NCI-H146 (cell line): ENCODE results near the gene SDC4.

Experiments
- DNase-seq: peaks from one replicate; lab custom pipeline; 2025; lab: John Stamatoyannopoulos, UW

SDC4 gene

DNA sequence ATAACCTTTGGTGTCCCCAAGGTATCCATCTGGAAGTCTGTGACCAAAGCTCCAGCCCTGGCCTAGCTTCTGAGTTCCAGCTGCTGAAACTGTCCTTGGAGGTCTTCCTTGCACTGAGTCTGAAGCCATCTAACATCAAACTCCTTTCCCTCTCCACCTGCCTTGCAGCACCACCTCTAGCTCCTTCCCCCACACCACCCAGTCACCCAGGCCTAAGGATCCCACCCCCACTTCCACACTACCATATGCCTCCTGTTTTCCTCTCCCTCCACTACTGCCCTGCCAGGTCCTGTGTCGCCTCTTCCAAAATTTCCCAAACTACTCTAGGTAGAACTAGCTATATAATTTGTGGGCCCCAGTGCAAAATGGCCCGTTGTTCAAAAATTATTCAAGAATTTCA is 29.3 kb downstream of the SDC4 start:
- DNase-seq: no peak

DNA sequence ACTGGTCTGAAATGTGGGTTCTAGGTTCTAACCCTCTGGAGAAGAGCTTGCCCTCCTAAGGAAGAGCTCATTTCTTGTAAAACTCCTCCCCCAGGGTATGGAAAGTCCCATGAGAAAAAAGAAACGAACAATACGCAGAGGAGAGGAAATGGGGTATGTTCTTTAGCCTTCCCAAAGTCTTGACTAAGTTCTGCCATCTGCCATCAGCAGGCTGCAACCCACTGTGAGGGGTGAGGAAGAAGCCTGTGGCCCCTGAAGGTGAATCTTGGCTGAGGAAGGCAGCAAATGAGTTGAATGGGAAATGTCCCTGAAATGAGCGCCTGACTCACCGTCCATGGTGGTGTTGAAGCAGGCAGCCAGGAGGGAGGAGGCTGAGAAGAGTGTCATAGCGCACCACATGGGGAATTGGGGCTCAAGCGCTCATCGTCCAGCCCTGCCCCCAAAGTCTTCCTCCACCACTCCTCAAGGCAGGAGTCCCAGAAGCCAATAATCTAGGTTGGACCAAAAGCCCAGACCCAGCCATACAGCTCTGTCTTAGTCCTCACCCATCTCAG is 29.8 kb downstream of the SDC4 start:
- DNase-seq: no peak

DNA sequence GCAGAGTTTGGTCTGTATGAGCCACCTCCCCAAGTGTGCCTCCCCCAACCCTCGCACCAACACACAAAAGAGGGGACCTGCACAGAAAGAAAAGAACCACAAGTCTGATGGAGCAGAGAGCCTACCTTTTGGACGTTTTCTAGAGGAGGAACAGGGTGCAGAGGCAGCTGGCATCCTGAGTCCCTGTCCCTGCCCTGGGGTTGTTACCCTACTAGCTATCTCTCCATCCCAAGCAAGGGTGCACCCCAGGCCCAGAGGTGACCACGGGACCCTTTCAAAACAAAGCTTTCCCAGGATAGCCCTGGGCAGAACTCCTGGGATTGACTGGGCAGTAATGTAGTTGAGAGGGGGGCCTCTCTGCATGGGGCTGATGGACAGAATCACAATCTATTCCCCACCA is 30.4 kb downstream of the SDC4 start:
- DNase-seq: no peak

DNA sequence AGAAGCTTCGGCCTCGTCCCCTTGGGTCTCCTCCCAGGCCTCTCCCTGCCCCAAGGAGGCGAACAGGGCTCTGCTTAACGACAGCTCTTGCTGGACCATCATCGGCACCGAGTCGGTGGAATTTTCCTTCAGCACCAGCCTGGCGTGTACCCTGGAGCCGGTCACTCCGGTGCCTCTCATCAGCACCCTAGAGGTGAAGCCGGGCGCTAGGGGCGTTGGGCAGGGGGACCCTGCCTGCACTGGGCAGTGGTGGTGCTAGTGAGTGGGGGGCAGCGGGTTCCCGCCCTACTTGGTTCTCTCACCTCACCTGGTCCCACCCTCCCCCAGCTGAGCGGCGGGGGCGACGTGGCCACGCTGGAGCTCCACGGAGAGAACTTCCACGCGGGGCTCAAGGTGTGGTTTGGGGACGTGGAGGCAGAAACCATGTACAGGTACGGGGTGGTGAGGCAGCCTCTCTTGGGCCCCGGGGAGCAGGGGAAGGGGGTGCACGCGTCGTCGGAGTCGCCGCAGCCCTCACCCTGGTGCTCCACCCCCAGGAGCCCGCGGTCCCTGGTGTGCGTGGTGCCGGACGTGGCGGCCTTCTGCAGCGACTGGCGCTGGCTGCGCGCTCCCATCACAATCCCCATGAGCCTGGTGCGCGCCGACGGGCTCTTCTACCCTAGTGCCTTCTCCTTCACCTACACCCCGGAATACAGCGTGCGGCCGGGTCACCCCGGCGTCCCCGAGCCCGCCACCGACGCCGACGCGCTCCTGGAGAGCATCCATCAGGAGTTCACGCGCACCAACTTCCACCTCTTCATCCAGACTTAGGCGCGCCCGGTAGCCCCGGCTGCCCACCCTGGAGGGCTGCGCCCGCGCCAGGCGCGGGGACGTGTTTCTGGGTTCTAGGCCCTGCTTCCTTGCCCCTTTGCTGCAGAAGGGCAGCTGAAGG is 31.8 kb downstream of the SDC4 start:
- DNase-seq: no peak

DNA sequence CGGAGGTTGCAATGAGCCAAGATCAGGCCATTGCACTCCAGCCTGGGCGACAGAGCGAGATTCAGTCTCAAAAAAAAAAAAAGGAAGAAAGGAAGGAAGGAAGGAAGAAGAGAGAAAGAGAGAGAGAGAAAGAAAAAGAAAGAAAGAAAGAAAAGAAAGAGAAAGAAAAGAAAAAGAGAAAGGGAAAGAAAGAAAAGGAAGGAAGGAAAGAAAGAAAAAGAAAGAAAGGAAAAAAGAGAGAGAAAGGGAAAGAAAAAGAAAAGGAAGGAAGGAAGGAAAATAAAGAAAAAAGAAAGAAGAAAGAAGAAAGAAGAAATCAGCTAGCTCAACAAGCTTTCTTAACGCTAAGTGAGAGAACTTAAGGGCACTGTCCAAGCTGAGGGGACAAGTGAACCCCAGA is 32.6 kb downstream of the SDC4 start:
- DNase-seq: no peak

DNA sequence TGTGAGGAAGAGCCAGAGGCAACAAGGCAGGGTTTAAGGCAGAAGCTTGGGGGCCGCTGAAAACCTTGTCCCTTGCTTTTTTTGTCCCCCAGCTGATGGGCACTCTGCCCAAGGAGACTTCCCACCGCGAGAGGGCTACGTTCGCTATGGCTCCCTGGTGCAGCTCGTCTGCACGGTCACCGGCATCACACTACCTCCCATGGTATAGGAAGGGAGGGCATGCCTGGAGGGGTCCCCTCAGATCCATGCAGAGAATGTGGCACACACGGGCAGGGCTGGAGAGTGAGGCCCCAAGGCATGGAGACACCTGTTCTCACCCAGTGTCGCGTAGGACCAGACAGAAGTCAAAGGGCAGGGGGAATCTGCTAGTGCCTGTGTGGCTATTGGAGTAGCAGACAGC is 34.3 kb downstream of the SDC4 start:
- no peak for DNase-seq

DNA sequence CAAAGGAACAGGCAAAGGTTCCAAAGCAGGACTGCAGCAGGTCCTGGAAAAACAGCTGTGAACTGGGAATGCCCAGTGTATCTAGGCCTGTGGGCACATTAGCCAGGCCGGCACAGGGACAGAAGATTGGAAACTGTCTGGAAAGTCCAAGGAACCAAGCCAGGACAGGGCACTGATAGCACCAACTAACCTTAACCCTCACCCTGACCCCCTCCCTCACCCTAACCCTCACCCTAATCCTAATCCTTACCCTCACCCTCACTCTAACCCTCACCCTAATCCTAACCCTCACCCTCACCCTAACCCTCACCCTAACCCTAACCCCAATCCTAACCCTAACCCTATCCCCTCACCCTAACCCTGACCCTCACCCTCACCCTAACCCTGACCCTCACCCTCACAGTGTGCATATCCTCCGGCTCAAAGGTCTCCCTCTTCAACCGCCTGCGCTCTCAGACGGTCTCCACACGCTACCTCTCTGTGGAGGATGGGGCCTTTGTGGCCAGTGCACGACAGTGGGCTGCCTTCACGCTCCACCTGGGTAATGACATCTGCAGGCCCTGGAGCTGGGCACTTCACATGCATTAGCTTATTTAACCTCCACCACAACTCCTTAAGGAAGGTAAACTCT is 35.0 kb downstream of the SDC4 start:
- DNase-seq: no peak

DNA sequence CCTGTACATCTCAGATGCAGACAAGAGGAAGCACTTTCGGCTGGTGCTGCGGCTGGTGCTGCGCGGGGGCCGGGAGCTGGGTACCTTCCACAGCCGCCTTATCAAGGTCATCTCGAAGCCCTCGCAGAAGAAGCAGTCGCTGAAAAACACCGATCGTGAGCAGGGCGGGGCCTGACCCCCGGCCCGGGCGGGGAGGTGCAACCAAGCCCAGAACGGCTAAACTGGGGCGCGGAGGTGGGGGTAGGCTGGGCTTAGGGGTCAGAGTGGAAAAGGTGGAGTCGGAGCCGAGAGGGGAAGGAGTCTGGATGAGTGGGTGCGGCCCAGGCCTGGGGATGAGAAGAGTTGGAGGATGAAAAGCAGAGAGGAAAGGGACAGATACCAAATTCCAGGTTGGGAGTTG is 36.0 kb downstream of the SDC4 start:
- no peak for DNase-seq

DNA sequence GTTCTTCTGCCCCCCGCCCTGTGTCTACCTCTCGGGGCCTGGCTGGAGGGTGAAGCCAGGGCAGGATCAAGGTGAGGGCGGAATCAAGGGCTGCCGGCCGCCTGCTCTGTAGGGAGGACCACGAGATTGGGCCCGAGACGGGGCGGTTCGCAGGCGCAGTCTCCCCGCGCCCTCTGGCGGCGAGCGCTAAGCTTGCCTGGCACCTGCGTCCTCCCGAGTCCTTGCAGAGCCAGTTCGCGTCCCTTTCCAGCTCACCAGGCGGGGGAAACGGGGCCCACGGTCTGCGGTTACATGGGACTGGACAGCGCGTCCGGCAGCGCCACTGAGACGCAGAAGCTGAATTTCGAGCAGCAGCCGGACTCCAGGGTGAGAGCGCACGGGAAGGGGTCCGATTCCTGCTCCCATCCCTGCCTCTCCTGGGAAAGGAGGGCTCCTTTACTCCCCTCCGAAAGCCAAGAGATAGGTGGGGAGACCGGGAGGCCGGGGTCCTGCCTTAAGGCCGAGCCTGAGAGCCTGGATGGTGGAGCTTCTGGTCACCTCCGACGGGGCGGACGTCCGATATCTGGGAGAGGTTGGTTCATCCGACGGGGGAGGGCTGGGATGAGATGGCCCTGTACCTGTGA is 36.5 kb downstream of the SDC4 start:
- DNase-seq: peak; percentile 67

DNA sequence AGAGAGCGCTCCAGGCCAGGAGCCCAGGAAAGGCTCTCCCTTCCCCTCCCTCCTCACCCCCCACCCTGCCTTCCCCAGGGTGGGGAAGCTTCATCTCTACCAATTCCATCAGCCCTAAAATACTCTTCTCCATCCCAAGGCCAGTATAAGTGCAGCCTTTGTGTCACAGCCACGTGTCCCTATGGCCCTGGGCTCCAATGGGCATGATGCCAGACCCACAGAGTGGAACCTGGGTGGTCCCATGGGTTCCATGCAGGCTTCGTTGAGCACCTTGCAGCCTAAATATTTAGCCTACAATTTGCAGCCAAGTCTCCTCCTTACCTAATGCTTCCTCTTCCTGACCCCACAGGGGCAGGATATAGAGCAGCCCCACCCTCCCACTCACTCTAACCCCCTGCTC is 39.1 kb downstream of the SDC4 start:
- DNase-seq: no peak

DNA sequence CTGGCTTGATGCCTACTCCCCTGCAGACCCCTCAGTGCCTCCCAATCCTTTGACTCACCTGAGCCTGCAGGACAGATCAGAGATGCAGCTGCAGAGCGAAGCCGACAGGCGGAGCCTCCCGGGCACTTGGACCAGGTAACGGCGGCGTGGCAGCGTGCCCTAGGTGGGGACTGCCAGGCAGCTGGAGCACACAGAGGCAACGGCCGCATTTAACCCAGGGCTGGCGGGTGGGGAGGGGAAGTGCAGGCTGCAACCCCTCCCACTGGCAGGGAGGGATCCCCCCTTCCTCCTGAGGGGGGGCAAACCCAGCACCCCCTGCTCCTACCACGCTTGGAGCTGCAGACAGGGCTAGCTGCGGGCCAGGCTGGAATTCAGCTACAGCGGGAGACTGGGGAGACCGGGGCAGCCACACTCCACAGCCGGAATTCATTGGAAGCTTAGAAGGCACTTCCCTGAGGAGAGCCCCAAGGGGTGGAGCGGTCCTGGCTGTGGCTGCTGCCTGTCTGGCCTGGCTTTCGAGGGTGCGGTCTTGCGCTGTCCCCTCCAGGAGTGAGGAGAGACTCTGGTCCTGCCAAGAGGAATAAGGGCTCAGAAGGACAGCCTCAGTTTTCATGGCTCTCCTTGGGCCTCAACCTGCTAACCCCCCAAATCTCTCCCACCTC is 40.0 kb downstream of the SDC4 start, which contains the start of gene MATN4:
TSS of gene MATN4 (minus strand) at position 183 of the 662 bp plus-strand sequence. CDS start 2,717 bp downstream, outside the sequence.
- DNase-seq: peak; percentile 20

DNA sequence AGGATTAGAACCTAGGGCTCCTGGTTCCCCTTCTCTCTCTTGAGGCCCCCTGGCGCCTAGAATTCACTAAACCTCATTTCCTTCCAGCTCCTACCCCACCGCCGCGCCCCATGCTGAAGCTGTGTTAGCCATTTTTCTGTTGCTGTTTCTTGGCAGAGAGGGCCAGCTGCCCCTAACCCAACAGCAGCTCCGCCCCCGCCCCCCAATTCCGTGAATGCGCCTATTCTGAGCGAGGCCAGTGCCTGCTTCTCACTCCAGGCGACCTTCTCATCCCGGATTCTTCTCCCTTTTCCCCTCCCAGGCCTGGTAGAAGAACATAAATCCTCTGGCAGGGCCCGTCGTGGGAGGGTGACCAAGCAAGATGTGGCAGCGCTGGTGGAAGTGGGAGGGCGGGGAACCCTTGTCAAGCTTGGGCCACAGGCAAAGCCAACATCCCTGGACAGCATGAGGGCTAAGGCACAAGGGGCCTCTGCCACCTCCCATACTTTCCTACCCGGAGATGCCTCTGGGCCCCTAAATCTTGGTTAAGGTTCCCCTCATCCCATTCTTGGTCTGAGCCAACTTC is 41.1 kb downstream of the SDC4 start:
- no peak for DNase-seq

DNA sequence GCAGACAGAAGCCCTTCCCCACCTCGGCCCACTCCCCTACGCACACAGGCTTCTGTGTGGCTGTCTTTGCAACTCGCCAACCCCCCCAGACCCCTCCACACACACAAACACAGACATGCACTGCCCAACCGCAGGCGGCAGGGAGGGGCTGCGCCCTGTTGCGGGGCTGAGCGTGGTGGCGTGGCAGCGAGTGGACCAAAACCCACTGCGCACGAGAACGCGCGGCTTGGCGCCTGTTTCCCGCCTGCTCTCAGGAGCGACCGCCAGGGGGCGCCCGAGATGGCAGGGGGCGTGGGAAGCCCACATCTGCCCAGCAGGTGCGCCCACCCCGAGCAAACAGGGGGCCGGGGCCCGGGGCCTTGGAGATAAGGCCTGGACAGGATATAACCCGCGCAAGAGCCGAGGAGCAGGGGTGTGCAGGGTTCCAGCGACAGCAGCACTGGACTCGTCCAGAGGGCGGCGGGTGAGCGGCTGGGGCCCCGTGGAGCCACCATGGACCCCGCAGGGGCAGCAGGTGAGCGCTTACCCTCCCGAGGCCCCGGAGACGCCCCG is 41.7 kb downstream of the SDC4 start, which contains the start of gene RBPJL:
TSS of gene RBPJL (plus strand) at position 410 of the 552 bp plus-strand sequence. CDS start at position 493, 83 bp downstream.
- no peak for DNase-seq

DNA sequence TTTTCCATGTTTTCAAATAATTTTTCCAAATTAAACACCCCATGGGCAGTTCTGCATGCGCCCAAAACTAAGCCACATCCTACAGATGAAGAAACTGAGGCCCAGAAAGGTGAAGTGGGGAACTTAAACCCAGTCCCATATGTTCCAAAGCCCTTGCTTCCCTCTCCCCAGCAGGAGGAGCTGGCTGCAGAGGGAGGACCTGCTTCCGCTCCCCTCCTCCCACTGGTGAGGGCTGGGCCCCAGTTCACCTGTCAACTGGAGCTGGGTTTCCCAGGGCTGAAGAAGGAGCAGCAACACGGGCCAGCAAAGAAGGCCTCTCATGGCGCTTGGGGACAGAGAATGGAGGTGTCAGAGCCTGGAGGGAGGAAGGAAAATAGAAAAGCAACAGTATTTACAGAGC is 43.0 kb downstream of the SDC4 start:
- no peak for DNase-seq

DNA sequence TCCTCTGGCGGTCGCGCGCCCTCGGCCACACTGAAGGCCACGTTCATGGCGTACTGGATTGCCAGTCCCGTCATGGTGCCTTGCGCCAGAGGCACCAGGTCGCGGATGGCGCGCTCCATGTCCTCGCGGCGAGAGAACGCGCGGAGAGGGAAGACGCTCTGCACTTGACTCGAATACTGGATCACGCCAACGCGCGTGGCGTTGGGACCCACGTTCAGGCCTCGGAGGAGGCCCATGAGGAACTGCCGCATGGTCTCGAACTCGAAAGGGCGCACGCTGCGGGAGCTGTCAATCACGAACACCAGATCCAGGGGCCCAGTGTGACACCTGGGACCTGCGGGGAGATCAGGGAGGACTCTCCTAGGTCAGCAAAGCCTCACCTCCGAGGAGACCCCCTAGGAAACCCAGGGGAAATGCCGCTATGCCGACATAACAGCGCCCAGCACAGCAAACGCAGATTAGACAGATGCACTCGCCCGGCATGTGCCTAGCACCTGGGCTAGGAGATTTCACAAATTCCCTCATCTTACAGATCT is 43.7 kb downstream of the SDC4 start:
- DNase-seq: no peak

DNA sequence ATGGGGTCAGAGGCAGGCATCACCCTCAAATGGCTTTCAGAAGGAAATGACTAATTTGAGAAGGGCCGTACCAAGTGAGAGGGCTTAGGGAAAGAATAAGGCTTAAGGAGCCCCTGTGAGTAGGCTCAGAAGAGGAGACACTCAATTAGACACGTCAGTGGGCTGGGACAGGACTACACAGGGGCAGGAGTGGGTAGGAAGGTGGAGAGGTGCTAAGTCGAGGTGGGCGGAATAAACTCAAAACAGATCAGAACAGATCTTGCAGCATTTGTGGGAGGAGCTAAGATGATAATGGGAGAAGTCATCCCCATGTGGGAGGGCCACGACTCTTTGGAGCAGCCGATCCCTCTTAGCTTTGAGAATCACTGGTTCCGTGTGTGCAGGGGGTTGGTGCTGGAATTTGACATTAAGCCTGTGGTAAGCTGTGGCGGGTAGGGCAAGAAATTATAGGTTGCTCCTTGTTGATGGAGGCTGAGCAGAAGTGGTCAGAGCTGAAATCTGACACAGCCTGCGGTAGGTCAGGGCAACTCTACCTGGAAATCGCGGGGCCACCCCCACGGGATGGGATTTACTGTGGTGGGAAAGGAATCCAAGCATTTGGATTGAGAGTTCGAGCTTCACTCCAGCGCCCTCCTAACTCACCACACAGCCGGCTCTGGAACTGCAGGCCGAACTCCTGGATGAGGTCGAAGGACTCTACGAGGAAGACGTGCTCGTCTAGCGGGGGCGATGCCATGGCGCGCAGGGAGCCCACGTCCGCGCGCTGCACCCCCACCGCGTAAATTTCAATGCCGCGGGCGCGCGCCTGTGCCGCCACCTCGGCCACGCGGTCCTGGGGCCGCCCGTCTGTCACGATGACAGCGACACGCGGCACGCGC is 44.4 kb downstream of the SDC4 start:
- no peak for DNase-seq

DNA sequence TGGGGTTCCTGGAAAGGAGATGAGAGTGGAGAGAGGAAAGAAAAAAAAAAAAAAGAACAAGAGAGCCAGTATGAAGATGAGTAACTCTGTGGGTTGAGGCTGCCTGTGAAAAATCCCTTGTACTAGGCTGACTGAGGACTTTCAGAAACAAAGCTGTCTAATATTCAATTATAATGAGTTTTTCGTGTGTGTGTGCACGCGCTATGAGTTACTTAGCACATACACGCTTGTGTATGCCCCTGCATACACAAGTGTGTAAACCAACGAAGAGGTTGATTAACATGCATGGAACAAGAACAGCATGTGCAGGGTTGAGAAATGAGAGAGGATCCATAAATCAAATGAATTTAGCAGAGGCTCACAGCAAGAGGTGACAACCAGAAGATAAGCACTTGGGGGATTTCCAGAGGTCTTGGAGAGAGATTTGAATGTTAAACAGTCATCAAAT is 46.4 kb downstream of the SDC4 start:
- DNase-seq: no peak

DNA sequence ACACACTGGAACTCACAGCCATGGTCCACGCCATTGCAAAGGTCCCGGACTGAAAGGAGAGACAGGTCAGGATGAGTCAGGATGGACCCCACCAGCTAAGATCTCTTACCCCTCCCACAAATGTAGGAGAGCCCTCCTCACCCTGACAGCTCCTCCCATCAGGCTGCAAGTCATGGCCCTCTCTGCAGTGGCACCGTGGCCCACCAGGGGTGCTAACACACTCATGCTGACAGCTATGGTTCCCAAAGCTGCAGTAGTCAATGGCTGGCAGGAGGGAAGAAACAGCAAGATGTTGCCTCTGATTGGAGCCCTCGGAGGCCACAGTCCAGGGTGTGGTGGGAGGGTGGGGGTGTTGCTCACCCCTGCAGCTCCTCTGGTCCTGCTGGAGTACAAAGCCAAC is 47.3 kb downstream of the SDC4 start:
- peak; percentile 68 for DNase-seq

DNA sequence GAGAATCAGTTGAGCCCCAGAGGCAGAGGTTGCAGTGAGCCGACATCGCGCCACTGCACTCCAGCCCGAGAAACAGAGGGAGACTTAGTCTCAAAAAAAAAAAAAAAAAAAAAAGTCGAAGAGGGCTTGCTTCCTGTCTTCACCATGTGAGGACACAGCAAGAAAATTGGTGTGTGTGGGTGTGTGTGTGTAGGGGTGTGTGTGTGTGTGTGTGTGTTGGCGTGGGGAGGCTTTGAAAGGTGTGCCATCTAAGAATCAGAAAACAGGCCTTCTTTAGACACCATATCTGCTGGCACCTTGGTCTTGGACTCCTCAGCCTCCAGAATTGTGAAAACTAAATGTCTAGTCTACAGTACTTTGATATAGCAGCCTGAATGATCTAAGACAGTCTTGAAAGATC is 48.4 kb downstream of the SDC4 start:
- no peak for DNase-seq
